Stimulated activated CD8-positive, alpha-beta memory T cell treated with anti-CD3 and anti-CD28 coated beads, Interleukin-15, amount 100 ng/mL, for 24 hours (primary cell): ENCODE measurements around the gene NCKAP5.

Experiments
- DNase-seq: peaks from one replicate; pipeline ENCODE4 v3.0.0-alpha.2; 2020; ENCODE audit warnings: low read depth

The NCKAP5 gene

GRCh38 chr2:132664096-132664495, 904.2 kb downstream of the NCKAP5 start:
- DNase-seq, result no peak

DNA sequence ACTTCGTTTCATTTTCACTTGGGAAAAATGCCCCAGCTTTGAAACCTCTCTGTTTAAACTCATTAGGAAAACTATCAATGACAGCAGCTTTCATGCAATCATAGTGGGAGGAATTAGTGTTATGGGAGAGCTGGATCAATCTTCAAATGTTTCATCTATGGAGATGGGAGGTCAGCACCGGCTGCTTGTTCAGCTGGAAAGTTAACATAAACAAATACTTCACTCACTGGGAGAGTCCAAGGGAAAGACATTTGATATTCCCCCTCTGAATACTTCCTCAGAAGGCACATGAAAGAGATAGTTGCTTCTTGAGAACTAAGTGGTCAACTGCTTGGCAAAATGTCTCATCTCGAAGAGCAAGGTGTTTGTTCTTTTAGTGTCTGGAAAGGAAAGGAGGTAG, 905.5 kb downstream of the NCKAP5 start:
- no peak for DNase-seq

DNA sequence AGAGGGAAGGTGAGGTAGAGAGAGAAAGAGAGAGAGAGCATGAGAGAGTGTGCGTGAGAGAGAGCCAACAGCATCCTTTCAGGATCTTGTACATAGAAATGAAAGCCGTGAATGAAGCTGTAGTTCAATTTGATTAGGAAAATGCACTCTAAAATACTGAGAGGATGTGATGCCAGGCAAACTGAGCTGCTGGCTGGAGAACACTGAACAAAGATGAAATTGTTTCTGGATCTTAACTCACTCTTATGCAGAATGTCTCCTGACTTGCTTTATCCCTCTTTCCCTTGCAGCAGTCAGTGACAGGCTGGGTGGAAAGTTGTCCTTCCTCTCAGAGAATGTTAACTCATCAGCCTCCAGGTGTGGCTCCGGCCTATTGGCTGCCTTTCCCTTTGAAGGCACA, 908.9 kb downstream of the NCKAP5 start:
- no peak for DNase-seq

GRCh38 chr2:132656266-132656975, 911.8 kb downstream of the NCKAP5 start:
- no peak for DNase-seq

- DNase-seq, result no peak
Measured at GRCh38 chr2:132654968-132655367, 913.3 kb downstream of the NCKAP5 start.

DNA sequence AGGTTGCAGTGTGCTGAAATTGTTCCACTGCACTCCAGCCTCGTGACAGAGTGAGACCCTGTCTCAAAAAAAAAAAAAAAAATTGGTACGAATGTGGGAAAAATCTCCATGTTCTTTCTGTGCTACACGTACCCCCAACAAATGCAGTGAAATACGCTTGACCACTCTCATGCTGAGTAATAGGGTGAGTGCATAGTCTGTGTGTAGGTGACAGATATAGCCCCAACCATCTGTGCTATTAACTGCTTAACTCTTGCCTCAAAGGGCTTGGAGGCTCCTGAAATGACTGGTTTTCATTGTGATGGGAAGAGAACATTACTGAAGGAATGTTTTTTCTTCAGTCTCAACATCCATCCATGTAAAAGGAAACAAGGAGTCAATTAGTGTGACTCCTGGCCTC, 913.9 kb downstream of the NCKAP5 start:
- no peak for DNase-seq

GRCh38 chr2:132652474-132652873, 915.8 kb downstream of the NCKAP5 start:
- DNase-seq, result no peak

DNA sequence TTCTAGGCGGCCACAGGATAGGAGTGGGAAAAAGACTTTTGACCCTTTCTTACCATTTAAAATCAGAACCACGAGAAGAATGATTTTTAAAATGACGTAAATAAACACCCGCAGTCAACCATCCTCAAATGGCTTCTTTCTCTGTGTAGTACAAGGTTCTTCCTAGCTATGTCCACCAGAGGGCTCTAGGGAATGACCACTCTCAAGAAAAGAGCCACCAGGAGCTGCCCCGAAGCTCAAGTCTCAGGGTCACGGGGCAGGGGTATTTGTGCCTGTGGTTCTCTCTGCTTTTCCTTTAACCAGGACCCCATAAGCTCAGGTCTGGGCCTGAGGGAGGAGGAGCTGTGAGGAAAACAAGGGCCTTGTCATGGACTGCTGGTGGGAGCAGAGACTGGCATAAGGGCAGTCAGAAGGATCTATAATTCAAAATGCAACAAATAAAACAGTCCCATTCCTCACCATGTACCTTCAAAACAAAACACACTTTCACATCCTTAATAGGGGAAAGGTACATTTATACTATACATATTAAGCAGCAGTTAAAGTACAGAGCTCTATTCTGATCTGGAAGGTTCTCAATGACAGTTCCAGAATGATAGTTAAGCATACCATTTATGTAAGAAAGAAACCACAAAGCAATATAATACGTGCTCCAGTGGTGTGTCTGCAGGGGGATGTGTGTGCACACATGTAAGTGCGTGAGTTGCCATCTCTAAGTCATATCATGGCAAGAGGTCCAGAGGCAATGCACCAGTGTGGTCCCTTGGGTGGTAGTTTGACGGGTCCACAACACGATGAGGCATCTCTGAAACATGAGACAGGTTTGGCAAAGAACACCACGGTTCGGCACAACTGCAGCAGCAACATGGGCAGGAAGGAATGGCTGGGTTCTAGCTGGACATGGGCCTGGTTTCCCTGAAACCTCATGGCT, 916.9 kb downstream of the NCKAP5 start:
- DNase-seq, result no peak

- no peak for DNase-seq
Measured at GRCh38 chr2:132646540-132647108, 921.6 kb downstream of the NCKAP5 start.

DNA sequence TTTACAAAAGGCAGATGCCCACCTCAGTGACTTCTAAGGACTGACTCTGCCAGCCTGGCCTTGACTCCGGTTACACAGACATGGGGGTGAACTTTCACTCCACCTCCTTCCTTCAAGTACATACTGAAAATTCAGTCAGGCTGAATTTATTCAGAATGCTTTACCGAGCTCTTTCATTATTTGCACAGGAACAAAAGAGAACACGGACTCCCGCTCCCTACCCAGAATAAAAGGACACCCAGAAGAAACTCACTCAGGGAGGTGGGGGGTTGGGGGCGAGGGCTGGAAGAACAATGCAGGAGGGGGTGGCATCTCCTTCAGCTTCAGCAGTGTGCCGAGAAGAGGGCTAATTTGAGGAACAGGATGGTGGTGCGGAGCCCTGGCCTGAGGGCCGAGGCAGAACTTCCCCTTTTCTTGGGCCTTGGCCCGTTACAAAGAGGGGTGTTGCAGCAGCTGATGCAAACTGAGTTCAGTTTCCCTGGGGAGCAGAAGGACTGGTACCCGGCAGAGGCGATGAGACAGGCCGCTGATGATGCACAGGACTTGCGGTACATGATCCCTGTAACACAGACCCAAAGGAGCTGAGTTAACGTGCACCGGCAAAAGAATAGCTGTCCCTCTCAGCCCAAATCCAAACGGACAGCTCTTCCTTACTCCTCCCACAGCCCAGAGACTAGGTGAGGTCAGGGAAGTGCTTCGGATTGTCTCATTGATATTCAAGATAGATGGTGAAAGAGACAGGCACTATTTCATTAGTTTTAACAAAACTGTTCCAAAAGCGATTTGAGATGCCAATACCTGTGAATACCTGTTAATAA, 922.3 kb downstream of the NCKAP5 start:
- no peak for DNase-seq

DNA sequence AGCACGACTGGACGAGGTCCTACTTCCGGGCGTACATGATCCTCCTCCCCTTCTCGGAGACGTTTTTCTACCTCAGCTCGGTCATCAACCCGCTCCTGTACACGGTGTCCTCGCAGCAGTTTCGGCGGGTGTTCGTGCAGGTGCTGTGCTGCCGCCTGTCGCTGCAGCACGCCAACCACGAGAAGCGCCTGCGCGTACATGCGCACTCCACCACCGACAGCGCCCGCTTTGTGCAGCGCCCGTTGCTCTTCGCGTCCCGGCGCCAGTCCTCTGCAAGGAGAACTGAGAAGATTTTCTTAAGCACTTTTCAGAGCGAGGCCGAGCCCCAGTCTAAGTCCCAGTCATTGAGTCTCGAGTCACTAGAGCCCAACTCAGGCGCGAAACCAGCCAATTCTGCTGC, 923.1 kb downstream of the NCKAP5 start:
- no peak for DNase-seq

- DNase-seq, result no peak
Measured at GRCh38 chr2:132642415-132642814, 925.8 kb downstream of the NCKAP5 start.

DNA sequence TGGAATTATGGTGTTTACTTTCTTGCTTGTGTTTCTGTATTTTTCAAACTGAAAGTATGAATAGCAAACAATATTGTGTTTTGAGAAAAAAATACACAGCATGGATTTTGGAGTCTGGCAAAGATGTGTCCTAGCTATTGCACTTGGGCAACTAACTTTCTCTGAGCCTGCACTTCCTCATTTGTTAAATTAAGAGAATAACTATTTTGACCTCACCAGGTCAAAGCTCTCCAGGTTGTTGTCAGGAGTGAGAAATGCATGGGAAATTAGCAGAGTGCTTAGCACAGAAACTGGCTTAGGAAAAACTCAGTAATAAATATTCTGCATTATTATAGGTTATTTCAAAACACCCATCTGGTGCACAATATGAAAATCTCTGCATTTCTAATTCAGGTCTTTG, 926.4 kb downstream of the NCKAP5 start:
- DNase-seq, result no peak

DNA sequence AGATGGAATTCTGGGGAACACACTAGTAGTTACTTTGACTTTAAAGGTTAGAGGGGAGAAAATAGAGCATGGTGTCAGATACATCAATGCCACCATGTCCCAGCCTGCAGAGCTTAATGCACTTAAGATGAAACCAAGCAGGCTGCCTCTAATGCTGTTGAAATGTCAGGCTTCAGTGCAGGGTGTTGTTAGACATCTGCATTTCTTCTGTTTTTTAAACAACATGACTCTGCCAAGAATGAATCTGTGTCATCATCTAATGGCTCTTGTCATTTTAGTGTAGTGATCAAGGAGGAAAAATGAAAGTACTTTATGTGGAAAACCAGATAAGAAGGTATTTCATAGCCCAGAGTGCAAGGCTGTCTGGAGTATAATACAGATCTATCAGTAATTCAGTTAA, 928.1 kb downstream of the NCKAP5 start:
- no peak for DNase-seq

DNA sequence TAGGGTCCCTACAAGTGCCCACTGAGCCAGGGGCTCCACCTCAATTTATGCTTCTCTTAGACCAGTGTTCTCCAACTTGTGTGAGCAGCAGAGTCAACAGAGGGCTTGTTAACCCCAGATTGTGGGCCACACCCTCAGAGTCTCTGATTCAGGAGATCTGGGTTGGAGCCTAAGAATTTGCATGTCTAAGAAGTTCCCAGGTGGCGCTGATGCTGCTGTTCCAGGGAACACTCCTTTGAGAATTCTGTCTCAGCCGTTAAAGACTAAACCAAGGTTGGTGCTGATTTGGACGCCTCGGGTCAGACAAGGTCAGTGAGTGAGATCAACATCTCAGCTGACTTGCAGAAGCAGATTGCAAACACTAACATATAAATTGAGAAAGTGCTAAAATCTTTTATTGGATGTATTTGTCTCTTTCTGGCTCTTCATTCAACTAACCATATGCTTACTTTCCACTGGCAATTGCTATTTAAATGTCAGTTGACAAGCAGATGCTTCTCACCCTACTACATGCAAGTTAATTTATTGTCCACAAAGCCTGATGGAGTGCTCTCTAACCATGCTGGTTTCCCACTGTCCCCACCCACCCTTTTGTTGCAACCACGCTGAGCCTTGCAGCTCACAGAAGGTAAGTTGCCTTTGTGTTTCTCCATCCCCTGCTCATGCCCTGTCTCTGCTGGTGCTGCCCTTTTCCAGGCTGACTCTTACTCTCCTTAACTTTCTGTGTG, 929.8 kb downstream of the NCKAP5 start:
- DNase-seq, result no peak

DNA sequence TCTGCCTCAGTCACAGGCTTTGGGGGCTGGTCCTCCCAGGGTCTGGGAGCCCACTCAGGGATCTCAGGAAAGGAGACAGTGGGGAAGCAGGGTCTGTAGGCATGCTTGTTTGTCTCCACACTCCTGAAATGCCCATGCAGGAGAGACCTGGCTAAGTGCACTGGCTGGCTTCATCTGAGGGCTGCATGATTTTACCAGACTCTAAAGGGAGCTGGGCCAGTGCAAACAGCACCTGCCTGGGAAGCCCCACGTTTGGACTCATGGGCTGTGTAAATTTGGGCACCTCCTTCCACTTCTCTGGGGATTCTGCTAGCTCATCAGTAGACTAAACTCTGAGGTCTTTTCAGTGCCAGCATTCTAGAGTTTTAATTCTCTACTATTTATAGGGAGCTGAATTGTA, 931.9 kb downstream of the NCKAP5 start:
- no peak for DNase-seq

DNA sequence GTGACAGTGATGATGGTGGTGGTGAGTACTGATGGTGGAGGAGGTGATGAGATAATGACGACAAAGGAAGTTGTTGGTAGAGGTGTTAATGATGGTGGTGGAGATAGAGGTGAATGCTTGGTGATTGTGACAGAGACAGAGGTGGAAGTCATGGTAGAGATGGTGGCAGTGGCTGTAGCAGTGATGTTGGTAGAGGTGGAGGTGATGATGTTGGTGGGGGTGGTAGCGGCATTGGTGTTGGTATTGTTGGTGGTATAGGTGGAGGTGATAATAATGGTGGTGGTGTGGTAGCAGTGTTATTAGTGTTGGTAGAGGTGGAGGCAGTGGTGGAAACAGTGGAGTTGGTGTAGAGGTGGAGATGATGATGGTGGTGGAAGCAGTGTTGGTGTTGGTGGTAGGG, 934.6 kb downstream of the NCKAP5 start:
- DNase-seq, result no peak

DNA sequence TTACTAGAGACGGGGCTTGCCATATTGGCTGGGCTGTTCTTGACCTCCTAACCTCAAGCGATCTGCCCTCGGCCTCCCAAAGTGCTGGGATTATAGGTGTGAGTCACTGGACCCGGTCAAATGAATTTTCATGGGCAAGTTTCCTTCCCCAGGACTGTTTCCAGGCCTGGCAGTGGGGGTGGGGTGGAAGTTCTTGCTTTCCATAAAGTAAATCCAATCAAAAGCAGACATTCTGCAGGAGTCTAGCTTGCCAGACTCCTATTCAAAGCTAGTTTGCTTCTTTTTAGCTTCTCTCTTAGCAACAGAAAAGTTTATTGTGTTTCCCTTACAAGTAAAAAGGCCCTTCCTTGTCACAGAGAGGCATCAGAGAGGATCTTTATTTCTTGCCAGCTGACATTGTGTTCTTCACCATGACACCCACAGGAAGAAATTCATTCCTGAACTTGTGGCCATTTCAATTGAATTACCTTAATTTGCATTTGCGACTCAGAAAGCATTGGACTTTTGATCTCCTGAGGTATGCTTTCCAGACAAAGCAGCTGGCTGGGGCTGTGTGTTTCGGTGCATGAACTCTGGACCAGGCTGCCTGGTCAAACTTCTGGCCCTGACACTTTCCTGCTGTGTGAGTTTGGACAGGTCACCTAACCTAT, 936.1 kb downstream of the NCKAP5 start:
- no peak for DNase-seq

DNA sequence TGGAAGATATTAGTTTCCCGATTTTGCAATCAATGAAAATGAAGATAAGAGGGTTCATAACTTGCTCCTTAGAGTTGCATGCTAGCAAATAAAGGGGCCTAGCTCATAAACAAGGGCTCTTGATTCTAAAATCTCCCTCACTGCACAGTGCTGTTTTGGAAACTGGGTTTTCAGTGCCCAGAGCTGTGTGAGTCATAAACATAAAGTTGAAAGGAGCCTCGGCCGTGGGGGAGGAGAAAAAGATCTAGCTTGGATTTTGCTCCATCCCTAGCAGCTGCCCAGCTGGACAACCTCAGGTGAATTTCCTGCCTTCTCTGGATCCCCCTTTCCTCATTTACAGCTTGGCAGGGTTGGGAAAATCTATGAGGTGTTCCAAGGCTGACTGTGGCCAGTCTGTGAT, 940.7 kb downstream of the NCKAP5 start:
- no peak for DNase-seq

DNA sequence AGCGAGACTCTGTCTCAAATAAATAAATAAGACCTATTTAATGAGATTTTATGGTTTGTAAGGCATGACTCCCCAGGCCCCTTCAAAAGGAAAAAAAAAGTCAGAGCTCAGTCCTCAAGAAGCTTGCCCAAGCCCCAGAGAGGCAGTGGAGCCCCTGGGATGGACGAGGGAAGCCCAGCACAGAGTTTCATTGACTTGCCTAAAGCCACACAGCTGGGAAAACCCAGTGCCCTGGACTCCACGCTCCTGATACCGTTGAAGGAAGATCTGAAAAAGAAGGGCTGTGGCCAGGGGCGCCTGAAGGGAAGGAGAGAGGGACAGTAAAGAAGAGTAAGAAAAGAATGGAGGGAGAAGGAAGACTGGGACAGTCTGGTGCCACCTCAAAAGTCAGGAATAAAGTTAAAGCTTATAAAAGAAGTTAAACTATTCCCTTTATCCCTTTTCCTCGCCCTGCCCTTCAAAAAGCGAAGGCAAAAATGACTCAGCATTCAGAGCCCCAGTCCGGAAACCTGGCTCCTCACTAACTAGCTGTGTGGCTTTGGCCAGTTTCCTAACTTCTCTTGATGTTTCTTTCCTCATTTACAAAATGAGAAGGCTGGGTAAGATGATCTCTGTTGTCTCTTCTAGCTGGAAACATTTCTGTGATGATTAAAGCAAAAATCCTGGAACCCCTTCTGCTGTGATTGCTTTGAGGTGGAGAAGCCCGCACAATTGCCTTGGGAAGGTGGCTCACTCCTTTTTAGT, 945.0 kb downstream of the NCKAP5 start:
- no peak for DNase-seq
